A549 (cell line): ENCODE data around the gene TBC1D32. TPM values are rescaled to one million over a fixed set of nuclear protein-coding genes. Genes with fewer than 3 reads are reported as not detected.

Source experiments
- ATAC-seq, 2 experiments: fragments of 200-7000 bp in 1 of 2; fragments of >200 bp in 1 of 2; cut with Nextera tagmentation in 1 of 2; cut with Tn5 transposase in 1 of 2; 3 replicates each; pipeline versions ENCODE4 v1.8.0 to v1.9.1; 2018 to 2020; ENCODE audit warnings: mild to moderate bottlenecking in 1 of 2, moderate library complexity in 1 of 2
- CTCF ChIA-PET: fragments of 300-600 bp; sonication (Branson Sonifier 250); formaldehyde crosslinking; extraction: SDS; loops from one replicate; lab custom pipeline; 2021; ENCODE audit warnings: antibody characterized with exemption, inconsistent platforms; lab: Yijun Ruan, JAX
- POLR2A ChIA-PET: fragments of 350-600 bp; formaldehyde crosslinking; extraction: SDS; loops from one replicate; lab custom pipeline; 2021; ENCODE audit warnings: antibody characterized with exemption, inconsistent platforms; lab: Yijun Ruan, JAX
- DNase-seq, 2 experiments: peaks; one replicate each; pipeline versions ENCODE4 v3.0.0 to v3.0.0-alpha.2; 2011 to 2016; ENCODE audit warnings: low read depth in 1 of 2, low spot score in 1 of 2
- FAIRE-seq: peaks from 2 replicates; lab custom pipeline; 2011; peaks lifted over from hg19 to GRCh38; lab: Jason Lieb, UNC
- H3K27ac ChIP-seq, 2 experiments: fragments of >200 bp; sonication (Bioruptor Twin); formaldehyde crosslinking; 3 replicates each; pipeline ENCODE4 v1.5.1; 2016 to 2017
- H3K4me1 ChIP-seq: fragments of >200 bp; sonication (Bioruptor Twin); formaldehyde crosslinking; 3 replicates; pipeline ENCODE4 v1.6.1; 2016
- H3K4me2 ChIP-seq: fragments of >200 bp; sonication (Bioruptor Twin); formaldehyde crosslinking; 3 replicates; pipeline ENCODE4 v1.6.1; 2016
- H3K4me3 ChIP-seq: fragments of >200 bp; sonication (Bioruptor Twin); formaldehyde crosslinking; 3 replicates; pipeline ENCODE4 v1.5.1; 2016
- H3K9me3 ChIP-seq: fragments of >200 bp; sonication (Bioruptor Twin); formaldehyde crosslinking; 3 replicates; pipeline ENCODE4 v1.6.1; 2016
- BCL3 ChIP-seq: fragments of >200 bp; sonication (Bioruptor Twin); formaldehyde crosslinking; IDR thresholded peaks from 3 replicates; pipeline ENCODE4 v1.6.1; 2016
- BHLHE40 ChIP-seq: IDR thresholded peaks from 2 replicates; pipeline ENCODE4 v1.6.1; 2012; ENCODE audit warnings: low read depth, low read length, inconsistent platforms
- CBX2 ChIP-seq: fragments of 200-600 bp; sonication (generic); IDR thresholded peaks from 2 replicates; pipeline ENCODE4 v1.6.1; 2016; ENCODE audit warnings: low read depth, mild to moderate bottlenecking, borderline replicate concordance
- CHD2 ChIP-seq: fragments of 150-350 bp; IDR thresholded peaks from 2 replicates; pipeline ENCODE4 v1.6.1; 2014; ENCODE audit warnings: low read length; ENCODE audit not compliant: partially characterized antibody
- CHD4 ChIP-seq: fragments of 200-600 bp; sonication (generic); IDR thresholded peaks from 2 replicates; pipeline ENCODE4 v1.6.1; 2016; ENCODE audit warnings: antibody characterized with exemption, mild to moderate bottlenecking, borderline replicate concordance
- E2F6 ChIP-seq: IDR thresholded peaks from 2 replicates; pipeline ENCODE4 v1.6.1; 2012; ENCODE audit warnings: low read depth, borderline replicate concordance
- EHF ChIP-seq: fragments of 250-450 bp; sonication (Bioruptor Pico); IDR thresholded peaks from 2 replicates; pipeline ENCODE4 v1.5.0; 2020; ENCODE audit warnings: mild to moderate bottlenecking
- ELK1 ChIP-seq: fragments of 150-350 bp; IDR thresholded peaks from 2 replicates; pipeline ENCODE4 v1.6.1; 2014; ENCODE audit warnings: low read depth, mild to moderate bottlenecking, low read length
- FOSL2 ChIP-seq, 2 experiments: fragments of 450-650 bp in 1 of 2; fragments of >200 bp in 1 of 2; sonication (Bioruptor Twin) in 1 of 2; formaldehyde crosslinking; IDR thresholded peaks; 2 replicates each; pipeline versions ENCODE4 v1.5.0 to v1.6.1; 2016 to 2020; ENCODE audit warnings: mild to moderate bottlenecking in 1 of 2, moderate library complexity in 1 of 2
- GATA3 ChIP-seq: IDR thresholded peaks from 2 replicates; pipeline ENCODE4 v1.6.1; 2012; ENCODE audit warnings: borderline replicate concordance
- HDAC2 ChIP-seq: fragments of 200-600 bp; sonication (generic); IDR thresholded peaks from 2 replicates; pipeline ENCODE4 v1.6.1; 2016
- HOXA7 ChIP-seq: fragments of 250-450 bp; sonication (Bioruptor Pico); IDR thresholded peaks from 2 replicates; pipeline ENCODE4 v1.5.0; 2020; ENCODE audit warnings: mild to moderate bottlenecking, moderate library complexity
- HOXB13 ChIP-seq: fragments of 250-450 bp; sonication (Bioruptor Pico); IDR thresholded peaks from 2 replicates; pipeline ENCODE4 v1.5.0; 2020; ENCODE audit warnings: low read depth, mild to moderate bottlenecking, moderate library complexity
- HOXB5 ChIP-seq: fragments of 250-450 bp; sonication (Bioruptor Pico); IDR thresholded peaks from 2 replicates; pipeline ENCODE4 v1.5.0; 2020; ENCODE audit warnings: mild to moderate bottlenecking, moderate library complexity
- JUN ChIP-seq, 2 experiments: fragments of >200 bp; sonication (Bioruptor Twin); formaldehyde crosslinking; IDR thresholded peaks; 2 replicates in 1 of 2; 3 replicates in 1 of 2; pipeline ENCODE4 v1.6.1; 2016 to 2017
- JUNB ChIP-seq: fragments of >200 bp; sonication (Bioruptor Twin); formaldehyde crosslinking; IDR thresholded peaks from 2 replicates; pipeline ENCODE4 v1.6.1; 2016
- MAX ChIP-seq: IDR thresholded peaks from 2 replicates; pipeline ENCODE4 v1.6.1; 2012
- MYC ChIP-seq: IDR thresholded peaks from 2 replicates; pipeline ENCODE4 v1.6.1; 2012; ENCODE audit warnings: mild to moderate bottlenecking, inconsistent platforms, low read length, improper control_type of control experiment, borderline replicate concordance
- NFE2L2 ChIP-seq: fragments of 150-350 bp; conservative IDR thresholded peaks from 2 replicates; pipeline ENCODE4 v1.6.1; 2014; ENCODE audit warnings: low read length
- PHF8 ChIP-seq: fragments of 200-600 bp; sonication (generic); IDR thresholded peaks from 2 replicates; pipeline ENCODE4 v1.6.1; 2016; ENCODE audit warnings: low read depth, mild to moderate bottlenecking, antibody characterized with exemption, moderate library complexity, borderline replicate concordance
- RAD21 ChIP-seq, 2 experiments: fragments of >200 bp in 1 of 2; sonication (Bioruptor Twin) in 1 of 2; formaldehyde crosslinking in 1 of 2; IDR thresholded peaks in 1 of 2; conservative IDR thresholded peaks in 1 of 2; 2 replicates in 1 of 2; 3 replicates in 1 of 2; pipeline ENCODE4 v1.6.1; 2012 to 2018; ENCODE audit warnings: inconsistent platforms in 1 of 2
- RFX5 ChIP-seq: fragments of 450-650 bp; IDR thresholded peaks from 2 replicates; pipeline ENCODE4 v1.7.1; 2014; ENCODE audit warnings: antibody characterized with exemption, mild to moderate bottlenecking, moderate library complexity
- RNF2 ChIP-seq: fragments of 200-600 bp; sonication (generic); IDR thresholded peaks from 2 replicates; pipeline ENCODE4 v1.6.1; 2016; ENCODE audit warnings: low read depth, mild to moderate bottlenecking, antibody characterized with exemption, moderate library complexity, borderline replicate concordance
- ZC3H11A ChIP-seq: fragments of 450-650 bp; IDR thresholded peaks from 2 replicates; pipeline ENCODE4 v1.6.1; 2014; ENCODE audit warnings: antibody characterized with exemption, mild to moderate bottlenecking
- WGBS: methylation state at CpG from one replicate; pipeline ENCODE4 v1.1.6; 2017; ENCODE audit errors: missing lambda C conversion rate; 5-methylcytosine and 5-hydroxymethylcytosine counted together
- polyA plus RNA-seq, 4 experiments: library from polyadenylated mRNA; depleted of rRNA in 3 of 4; stranded (reverse); fragments of >200 nt; fragmentation: RNase III in 1 of 4; extraction: RNeasy Plus Mini Kit Qiagen cat#74134 plus additional on column Dnase treatment in 1 of 4; gene quantifications; 2 replicates in 3 of 4; 3 replicates in 1 of 4; pipeline ENCODE4 v1.2.3, GENCODE V29; 2011 to 2017
- TF ChIP-seq, protein P1 (sequence below): fragments of >200 bp; sonication (Bioruptor Twin); formaldehyde crosslinking; IDR thresholded peaks from 3 replicates; pipeline ENCODE4 v1.5.1; 2016
- TF ChIP-seq, protein P2 (sequence below): IDR thresholded peaks from 2 replicates; pipeline ENCODE4 v1.6.1; 2012
- TF ChIP-seq, protein P3 (sequence below): fragments of 450-650 bp; IDR thresholded peaks from 2 replicates; pipeline ENCODE4 v1.6.1; 2014; ENCODE audit warnings: antibody characterized with exemption

Gene TBC1D32
- polyA plus RNA-seq, 2 of the 4 experiments (the other 2 are of a cell fraction): 2.1 to 4.4 TPM

DNA sequence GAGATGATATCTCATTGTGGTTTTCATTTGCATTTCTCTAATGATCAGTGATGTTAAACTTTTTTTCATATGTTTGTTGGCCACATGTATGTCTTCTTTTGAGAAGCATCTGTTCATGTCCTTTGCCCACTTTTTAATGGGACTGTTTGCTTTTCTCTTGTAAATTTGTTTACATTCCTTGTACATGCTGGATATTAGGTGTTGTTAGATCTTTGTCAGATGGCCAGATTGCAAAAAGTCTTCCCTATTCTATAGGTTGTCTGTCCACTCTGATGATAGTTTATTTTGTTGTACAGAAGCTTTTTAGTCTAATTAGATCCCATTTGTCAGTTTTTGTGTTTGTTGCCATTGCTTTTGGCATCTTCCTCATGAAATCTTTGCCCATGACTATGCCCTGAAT lies 172.4 kb downstream of the TBC1D32 start:
- Histone ChIP-seq H3K27ac (no peak overlapping the region), H3K4me1 (no peaks in the 10 kb centered on the region), H3K9me3 (no peaks in the 10 kb centered on the region), H3K4me3 (no peak overlapping the region), H3K4me2 (no peak overlapping the region)
- DNase-seq: no peak
- ChIA-PET CTCF (no interaction called here), POLR2A (no interaction called here)
- FAIRE-seq: no peak
- TF ChIP-seq ELK1 (no peak), HOXB5 (no peak), HOXA7 (CRISPR knock-in tag) (no peak), MYC (no peak), MAX (no peak), RFX5 (no peak), HDAC2 (no peak), EHF (no peak), RNF2 (no peak), BCL3 (no peak), PHF8 (no peak), JUN (IDR thresholded peaks at IDR 0.05) (no peak), CHD2 (no peak)
- TF ChIP-seq, protein P1, sequence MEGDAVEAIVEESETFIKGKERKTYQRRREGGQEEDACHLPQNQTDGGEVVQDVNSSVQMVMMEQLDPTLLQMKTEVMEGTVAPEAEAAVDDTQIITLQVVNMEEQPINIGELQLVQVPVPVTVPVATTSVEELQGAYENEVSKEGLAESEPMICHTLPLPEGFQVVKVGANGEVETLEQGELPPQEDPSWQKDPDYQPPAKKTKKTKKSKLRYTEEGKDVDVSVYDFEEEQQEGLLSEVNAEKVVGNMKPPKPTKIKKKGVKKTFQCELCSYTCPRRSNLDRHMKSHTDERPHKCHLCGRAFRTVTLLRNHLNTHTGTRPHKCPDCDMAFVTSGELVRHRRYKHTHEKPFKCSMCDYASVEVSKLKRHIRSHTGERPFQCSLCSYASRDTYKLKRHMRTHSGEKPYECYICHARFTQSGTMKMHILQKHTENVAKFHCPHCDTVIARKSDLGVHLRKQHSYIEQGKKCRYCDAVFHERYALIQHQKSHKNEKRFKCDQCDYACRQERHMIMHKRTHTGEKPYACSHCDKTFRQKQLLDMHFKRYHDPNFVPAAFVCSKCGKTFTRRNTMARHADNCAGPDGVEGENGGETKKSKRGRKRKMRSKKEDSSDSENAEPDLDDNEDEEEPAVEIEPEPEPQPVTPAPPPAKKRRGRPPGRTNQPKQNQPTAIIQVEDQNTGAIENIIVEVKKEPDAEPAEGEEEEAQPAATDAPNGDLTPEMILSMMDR: no peak
- TF ChIP-seq, protein P2, sequence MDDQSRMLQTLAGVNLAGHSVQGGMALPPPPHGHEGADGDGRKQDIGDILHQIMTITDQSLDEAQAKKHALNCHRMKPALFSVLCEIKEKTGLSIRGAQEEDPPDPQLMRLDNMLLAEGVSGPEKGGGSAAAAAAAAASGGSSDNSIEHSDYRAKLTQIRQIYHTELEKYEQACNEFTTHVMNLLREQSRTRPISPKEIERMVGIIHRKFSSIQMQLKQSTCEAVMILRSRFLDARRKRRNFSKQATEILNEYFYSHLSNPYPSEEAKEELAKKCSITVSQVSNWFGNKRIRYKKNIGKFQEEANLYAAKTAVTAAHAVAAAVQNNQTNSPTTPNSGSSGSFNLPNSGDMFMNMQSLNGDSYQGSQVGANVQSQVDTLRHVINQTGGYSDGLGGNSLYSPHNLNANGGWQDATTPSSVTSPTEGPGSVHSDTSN: no peak
- no peak for ATAC-seq

DNA sequence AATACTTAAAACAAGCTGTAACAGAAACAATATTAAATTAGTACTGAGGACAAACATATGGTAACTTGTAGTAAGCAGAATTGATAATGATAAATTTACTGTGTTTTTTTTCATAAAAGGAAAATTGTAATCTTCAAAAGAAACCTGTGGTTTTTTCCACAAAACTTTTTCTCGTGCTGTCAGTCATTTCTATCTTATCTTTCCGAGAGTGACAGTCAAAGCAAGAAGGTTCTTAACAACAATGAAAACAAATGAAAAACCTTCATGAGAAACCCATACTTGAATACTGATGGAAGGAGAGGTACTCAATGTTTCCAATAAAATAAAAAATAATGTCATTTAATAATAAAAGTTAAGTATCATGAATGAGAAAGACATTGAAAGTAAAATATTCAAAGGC lies 174.0 kb downstream of the TBC1D32 start:
- H3K4me2 ChIP-seq: no peak overlapping the region
- CTCF ChIA-PET: no interaction called here
- H3K27ac ChIP-seq: no peak overlapping the region
- TF ChIP-seq BCL3 (no peak), JUN (IDR thresholded peaks at IDR 0.05) (no peak), E2F6 (no peak), CHD4 (no peak), ZC3H11A (no peak), HDAC2 (no peak), HOXB13 (no peak), RAD21 (conservative IDR thresholded peaks at IDR 0.05 in 1 of 2, IDR thresholded peaks at IDR 0.05 in 1 of 2) (no peak), GATA3 (no peak), BHLHE40 (no peak), CHD2 (no peak), EHF (no peak), CBX2 (no peak), RFX5 (no peak), JUNB (no peak), NFE2L2 (no peak), FOSL2 (IDR thresholded peaks at IDR 0.05) (no peak), FOSL2 (CRISPR knock-in tag; IDR thresholded peaks at IDR 0.05) (no peak), ELK1 (no peak)
- TF ChIP-seq, protein P3, sequence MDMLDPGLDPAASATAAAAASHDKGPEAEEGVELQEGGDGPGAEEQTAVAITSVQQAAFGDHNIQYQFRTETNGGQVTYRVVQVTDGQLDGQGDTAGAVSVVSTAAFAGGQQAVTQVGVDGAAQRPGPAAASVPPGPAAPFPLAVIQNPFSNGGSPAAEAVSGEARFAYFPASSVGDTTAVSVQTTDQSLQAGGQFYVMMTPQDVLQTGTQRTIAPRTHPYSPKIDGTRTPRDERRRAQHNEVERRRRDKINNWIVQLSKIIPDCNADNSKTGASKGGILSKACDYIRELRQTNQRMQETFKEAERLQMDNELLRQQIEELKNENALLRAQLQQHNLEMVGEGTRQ: no peak
- TF ChIP-seq, all 56 proteins: peak for 0
- POLR2A ChIA-PET: no interaction called here
- Histone ChIP-seq H3K4me3 (no peak overlapping the region), H3K4me1 (no peaks in the 10 kb centered on the region), H3K9me3 (no peaks in the 10 kb centered on the region)
- ATAC-seq (no peak), DNase-seq (no peak), FAIRE-seq (no peak)
- 85% methylated on average over 2 of the region's 2 CpGs for WGBS
